Measurements from ENCODE around the gene PCDHGA6.
"Not testable (repeated sequence)": the region's sequence is repeated elsewhere in the genome, so short reads cannot be mapped to it uniquely, and the experiment has no call there.

PCDHGA6 gene

DNA sequence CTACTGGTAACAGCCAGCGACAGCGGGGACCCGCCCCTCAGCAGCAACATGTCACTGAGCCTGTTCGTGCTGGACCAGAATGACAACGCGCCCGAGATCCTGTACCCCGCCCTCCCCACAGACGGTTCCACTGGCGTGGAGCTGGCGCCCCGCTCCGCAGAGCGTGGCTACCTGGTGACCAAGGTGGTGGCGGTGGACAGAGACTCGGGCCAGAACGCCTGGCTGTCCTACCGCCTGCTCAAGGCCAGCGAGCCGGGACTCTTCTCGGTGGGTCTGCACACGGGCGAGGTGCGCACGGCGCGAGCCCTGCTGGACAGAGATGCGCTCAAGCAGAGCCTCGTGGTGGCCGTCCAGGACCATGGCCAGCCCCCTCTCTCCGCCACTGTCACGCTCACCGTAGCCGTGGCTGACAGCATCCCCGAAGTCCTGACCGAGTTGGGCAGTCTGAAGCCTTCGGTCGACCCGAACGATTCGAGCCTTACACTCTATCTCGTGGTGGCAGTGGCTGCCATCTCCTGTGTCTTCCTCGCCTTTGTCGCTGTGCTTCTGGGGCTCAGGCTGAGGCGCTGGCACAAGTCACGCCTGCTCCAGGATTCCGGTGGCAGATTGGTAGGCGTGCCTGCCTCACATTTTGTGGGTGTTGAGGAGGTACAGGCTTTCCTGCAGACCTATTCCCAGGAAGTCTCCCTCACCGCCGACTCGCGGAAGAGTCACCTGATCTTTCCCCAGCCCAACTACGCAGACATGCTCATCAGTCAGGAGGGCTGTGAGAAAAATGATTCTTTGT is 20.9 kb downstream of the PCDHGA6 start:
- not testable (repeated sequence) for H3K4me1 Mint-ChIP-seq (ENCODE audit: low read depth); H3K36me3 Mint-ChIP-seq (ENCODE audit: low read depth); H3K4me3 Mint-ChIP-seq
- H3K9me3 Mint-ChIP-seq, result peaks cover 39% of the 10 kb centered on the region
- H3K27me3 Mint-ChIP-seq (ENCODE audit: low read depth), result peaks cover 30% of the 10 kb centered on the region
- H3K27ac Mint-ChIP-seq, result peak overlapping the region; percentile 55

DNA sequence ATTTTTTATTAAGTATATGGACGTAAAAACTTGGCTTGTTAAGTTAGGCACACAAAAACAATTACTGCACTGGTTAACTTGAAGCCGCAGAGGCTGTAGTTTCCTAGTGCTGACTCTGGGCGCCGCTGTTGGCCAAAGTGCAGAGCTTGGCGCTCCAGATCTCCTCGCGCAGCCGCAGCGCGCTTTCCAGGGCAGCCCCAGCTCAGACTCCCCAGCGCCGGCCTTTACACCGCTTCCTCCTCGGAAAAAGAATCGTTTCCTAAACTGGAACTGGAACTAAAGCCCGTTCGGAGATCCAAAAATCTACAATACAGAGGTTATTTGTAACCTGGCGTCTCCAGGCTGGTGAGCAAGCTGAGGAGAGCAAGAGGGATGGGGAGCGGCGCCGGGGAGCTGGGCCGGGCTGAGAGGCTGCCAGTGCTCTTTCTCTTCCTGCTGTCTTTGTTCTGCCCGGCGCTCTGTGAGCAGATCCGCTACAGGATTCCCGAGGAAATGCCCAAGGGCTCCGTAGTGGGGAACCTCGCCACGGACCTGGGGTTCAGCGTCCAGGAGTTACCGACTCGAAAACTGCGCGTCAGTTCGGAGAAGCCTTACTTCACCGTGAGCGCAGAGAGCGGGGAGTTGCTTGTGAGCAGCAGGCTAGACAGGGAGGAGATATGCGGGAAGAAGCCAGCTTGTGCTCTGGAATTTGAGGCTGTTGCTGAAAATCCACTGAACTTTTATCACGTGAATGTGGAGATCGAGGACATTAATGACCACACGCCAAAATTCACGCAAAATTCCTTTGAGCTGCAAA is 24.3 kb downstream of the PCDHGA6 start, which contains the start of gene PCDHGB5:
Gene PCDHGB5 (plus strand): TSS at position 192 of the 796 bp plus-strand sequence. CDS start 181 bp downstream, at position 373.
- Mint-ChIP-seq H3K4me3 (peak within 1 kb of the TSS; percentile 58), H3K27me3 (ENCODE audit: low read depth) (peaks cover 39% of the 10 kb centered on the region), H3K9me3 (peaks cover 29% of the 10 kb centered on the region)
- H3K4me1 Mint-ChIP-seq (ENCODE audit: low read depth); H3K27ac Mint-ChIP-seq; H3K36me3 Mint-ChIP-seq (ENCODE audit: low read depth): not testable (repeated sequence)

DNA sequence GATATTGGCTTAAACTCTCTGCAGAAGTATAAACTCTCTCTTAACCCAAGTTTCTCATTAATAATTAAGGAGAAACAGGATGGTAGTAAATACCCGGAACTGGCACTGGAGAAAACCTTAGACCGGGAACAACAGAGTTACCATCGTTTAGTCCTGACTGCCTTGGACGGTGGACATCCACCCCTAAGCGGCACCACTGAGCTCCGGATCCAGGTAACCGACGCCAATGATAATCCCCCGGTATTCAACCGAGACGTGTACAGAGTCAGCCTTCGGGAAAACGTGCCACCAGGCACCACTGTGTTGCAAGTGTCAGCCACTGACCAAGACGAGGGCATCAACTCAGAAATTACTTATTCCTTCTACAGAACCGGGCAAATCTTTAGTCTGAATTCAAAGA is 24.9 kb downstream of the PCDHGA6 start:
- Mint-ChIP-seq H3K4me1 (ENCODE audit: low read depth) (no peaks in the 10 kb centered on the region), H3K9me3 (peaks cover 23% of the 10 kb centered on the region), H3K36me3 (ENCODE audit: low read depth) (peaks cover 3% of the 10 kb centered on the region), H3K27ac (no peak overlapping the region), H3K4me3 (no peak overlapping the region), H3K27me3 (ENCODE audit: low read depth) (peaks cover 42% of the 10 kb centered on the region)

- Mint-ChIP-seq H3K4me1 (ENCODE audit: low read depth) (no peaks in the 10 kb centered on the region), H3K27me3 (ENCODE audit: low read depth) (peaks cover 39% of the 10 kb centered on the region), H3K36me3 (ENCODE audit: low read depth) (peaks cover 3% of the 10 kb centered on the region), H3K4me3 (no peak overlapping the region), H3K9me3 (peaks cover 16% of the 10 kb centered on the region), H3K27ac (no peak overlapping the region)
Measured at GRCh38 chr5:141399555-141400258, 26.0 kb downstream of the PCDHGA6 start.

GRCh38 chr5:141402553-141403243 is 29.0 kb downstream of the PCDHGA6 start, which contains the start of gene PCDHGA9:
PCDHGA9 (plus strand) TSS chr5:141402778; CDS start chr5:141402953, 175 bp downstream.
- Mint-ChIP-seq H3K27ac (no peak within 1 kb of the TSS), H3K36me3 (ENCODE audit: low read depth) (peaks cover 3% of the 10 kb centered on the region), H3K9me3 (peaks cover 15% of the 10 kb centered on the region), H3K4me3 (no peak within 1 kb of the TSS), H3K27me3 (ENCODE audit: low read depth) (peaks cover 43% of the 10 kb centered on the region), H3K4me1 (ENCODE audit: low read depth) (no peaks in the 10 kb centered on the region)

GRCh38 chr5:141403387-141403786 is 29.7 kb downstream of the PCDHGA6 start:
- H3K27ac Mint-ChIP-seq, result no peak overlapping the region
- peaks cover 2% of the 10 kb centered on the region for H3K4me1 Mint-ChIP-seq (ENCODE audit: low read depth)
- H3K27me3 Mint-ChIP-seq (ENCODE audit: low read depth), result peaks cover 49% of the 10 kb centered on the region
- H3K36me3 Mint-ChIP-seq (ENCODE audit: low read depth), result peaks cover 5% of the 10 kb centered on the region
- no peak overlapping the region for H3K4me3 Mint-ChIP-seq
- peaks cover 18% of the 10 kb centered on the region for H3K9me3 Mint-ChIP-seq

DNA sequence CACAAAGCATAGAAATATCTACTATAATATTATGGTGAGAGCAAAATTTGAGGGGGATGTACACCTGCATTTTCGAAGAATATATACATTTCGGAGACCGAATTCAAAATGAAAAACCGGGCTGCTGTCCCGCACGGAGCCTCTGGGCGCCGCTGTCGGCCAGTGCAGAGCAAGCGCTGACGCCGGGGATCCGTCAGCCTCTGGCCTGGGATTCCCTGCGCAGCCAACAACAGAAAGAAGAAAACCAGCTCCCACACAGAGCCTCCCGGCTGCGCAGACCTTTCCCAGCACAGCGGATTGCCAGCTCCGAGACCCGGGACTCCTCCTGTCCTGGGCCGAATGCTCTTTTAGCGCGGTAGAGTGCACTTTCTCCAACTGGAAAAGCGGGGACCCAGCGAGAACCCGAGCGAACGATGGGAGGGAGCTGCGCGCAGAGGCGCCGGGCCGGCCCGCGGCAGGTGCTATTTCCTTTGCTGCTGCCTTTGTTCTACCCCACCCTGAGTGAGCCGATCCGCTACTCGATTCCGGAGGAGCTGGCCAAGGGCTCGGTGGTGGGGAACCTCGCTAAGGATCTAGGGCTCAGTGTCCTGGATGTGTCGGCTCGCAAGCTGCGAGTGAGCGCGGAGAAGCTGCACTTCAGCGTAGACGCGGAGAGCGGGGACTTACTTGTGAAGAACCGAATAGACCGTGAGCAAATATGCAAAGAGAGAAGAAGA is 34.3 kb downstream of the PCDHGA6 start, which contains the start of gene PCDHGB6:
Gene PCDHGB6 (plus strand): TSS at position 232 of the 716 bp plus-strand sequence. CDS start 182 bp downstream, at position 414.
- Mint-ChIP-seq H3K4me3 (peak within 1 kb of the TSS; percentile 73), H3K27me3 (ENCODE audit: low read depth) (peaks cover 43% of the 10 kb centered on the region), H3K9me3 (peaks cover 21% of the 10 kb centered on the region), H3K36me3 (ENCODE audit: low read depth) (peaks cover 13% of the 10 kb centered on the region)
- H3K27ac Mint-ChIP-seq; H3K4me1 Mint-ChIP-seq (ENCODE audit: low read depth): not testable (repeated sequence)

- Mint-ChIP-seq H3K9me3 (peaks cover 26% of the 10 kb centered on the region), H3K4me3 (no peak overlapping the region), H3K36me3 (ENCODE audit: low read depth) (peaks cover 15% of the 10 kb centered on the region)
Measured at GRCh38 chr5:141409598-141410306, 36.1 kb downstream of the PCDHGA6 start.

GRCh38 chr5:141411575-141411974 is 37.9 kb downstream of the PCDHGA6 start:
- peaks cover 15% of the 10 kb centered on the region for H3K36me3 Mint-ChIP-seq (ENCODE audit: low read depth)
- H3K9me3 Mint-ChIP-seq, result peaks cover 21% of the 10 kb centered on the region
- no peak overlapping the region for H3K27ac Mint-ChIP-seq
- H3K4me1 Mint-ChIP-seq (ENCODE audit: low read depth), result peaks cover 16% of the 10 kb centered on the region
- no peak overlapping the region for H3K4me3 Mint-ChIP-seq
- peaks cover 62% of the 10 kb centered on the region for H3K27me3 Mint-ChIP-seq (ENCODE audit: low read depth)

More at GRCh38 chr5:141409598-141410306, 36.1 kb downstream of the PCDHGA6 start:
- peaks cover 52% of the 10 kb centered on the region for H3K27me3 Mint-ChIP-seq (ENCODE audit: low read depth)
- H3K4me1 Mint-ChIP-seq (ENCODE audit: low read depth), result peaks cover 16% of the 10 kb centered on the region
- H3K27ac Mint-ChIP-seq, result peak overlapping the region; percentile 52

GRCh38 chr5:141412854-141413539 is 39.3 kb downstream of the PCDHGA6 start, which contains the start of gene PCDHGA10:
PCDHGA10 (plus strand) TSS chr5:141412987; CDS start chr5:141413176, 189 bp downstream.
- Mint-ChIP-seq H3K27ac (peak within 1 kb of the TSS; percentile 4), H3K27me3 (ENCODE audit: low read depth) (peaks cover 67% of the 10 kb centered on the region), H3K9me3 (peaks cover 24% of the 10 kb centered on the region), H3K36me3 (ENCODE audit: low read depth) (peaks cover 15% of the 10 kb centered on the region), H3K4me1 (ENCODE audit: low read depth) (peaks cover 20% of the 10 kb centered on the region), H3K4me3 (peak within 1 kb of the TSS; percentile 82)

DNA sequence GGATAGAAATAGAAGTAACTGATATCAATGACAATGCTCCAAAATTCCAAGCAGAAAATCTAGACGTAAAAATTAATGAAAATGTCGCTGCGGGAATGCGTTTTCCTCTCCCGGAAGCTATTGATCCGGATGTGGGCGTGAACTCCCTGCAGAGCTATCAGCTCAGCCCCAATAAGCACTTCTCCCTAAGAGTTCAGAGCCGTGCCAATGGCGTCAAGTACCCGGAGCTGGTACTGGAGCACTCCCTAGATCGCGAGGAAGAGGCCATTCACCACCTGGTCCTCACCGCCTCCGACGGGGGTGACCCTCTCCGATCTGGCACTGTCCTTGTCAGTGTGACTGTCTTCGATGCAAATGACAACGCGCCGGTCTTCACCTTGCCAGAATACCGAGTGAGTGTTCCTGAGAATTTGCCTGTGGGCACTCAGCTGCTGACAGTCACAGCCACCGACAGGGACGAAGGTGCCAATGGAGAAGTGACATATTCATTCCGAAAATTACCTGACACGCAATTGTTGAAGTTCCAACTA is 39.9 kb downstream of the PCDHGA6 start:
- Mint-ChIP-seq H3K27me3 (ENCODE audit: low read depth) (peaks cover 67% of the 10 kb centered on the region), H3K4me3 (peak overlapping the region; percentile 82), H3K4me1 (ENCODE audit: low read depth) (peaks cover 17% of the 10 kb centered on the region), H3K9me3 (peaks cover 26% of the 10 kb centered on the region), H3K36me3 (ENCODE audit: low read depth) (peaks cover 13% of the 10 kb centered on the region), H3K27ac (peak overlapping the region; percentile 4)

All from T-helper 1 cell treated with Interleukin-12 subunit alpha and Interleukin-12 subunit beta and Interleukin-4 antibody, amounts not matched to agents 30 μg/mL and 1 μg/mL, for 36 hours (primary cell).